ENCODE data around the gene NOL3.

DNA sequence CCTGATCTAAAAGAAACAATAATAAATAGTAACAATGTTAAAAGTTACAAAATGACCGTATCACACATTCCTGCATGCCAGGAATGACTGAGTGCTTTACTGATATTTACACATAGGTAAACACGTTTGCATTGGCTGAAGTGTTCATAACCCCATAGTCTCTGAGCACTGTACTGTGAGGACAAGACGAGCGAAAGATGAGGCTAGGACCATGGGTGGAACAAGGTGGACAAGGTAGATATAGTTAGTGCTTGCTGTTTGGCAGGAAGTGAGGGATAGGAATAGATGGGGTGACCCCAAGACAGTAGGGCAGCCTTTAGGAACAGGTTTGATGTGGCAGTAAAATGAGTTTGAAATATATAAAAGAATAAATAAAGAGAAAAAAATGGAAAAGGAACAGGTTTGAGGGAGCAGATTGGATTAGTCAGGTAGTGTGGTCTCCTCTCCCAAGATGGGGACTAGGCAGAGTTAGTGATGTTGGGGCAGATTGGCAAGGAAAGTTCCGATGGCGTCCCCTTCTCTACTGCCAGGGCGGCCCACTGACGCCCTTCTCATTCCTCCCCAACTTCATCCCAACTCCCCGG lies 21.2 kb downstream of the NOL3 start:
- TF ChIP-seq, protein P1, sequence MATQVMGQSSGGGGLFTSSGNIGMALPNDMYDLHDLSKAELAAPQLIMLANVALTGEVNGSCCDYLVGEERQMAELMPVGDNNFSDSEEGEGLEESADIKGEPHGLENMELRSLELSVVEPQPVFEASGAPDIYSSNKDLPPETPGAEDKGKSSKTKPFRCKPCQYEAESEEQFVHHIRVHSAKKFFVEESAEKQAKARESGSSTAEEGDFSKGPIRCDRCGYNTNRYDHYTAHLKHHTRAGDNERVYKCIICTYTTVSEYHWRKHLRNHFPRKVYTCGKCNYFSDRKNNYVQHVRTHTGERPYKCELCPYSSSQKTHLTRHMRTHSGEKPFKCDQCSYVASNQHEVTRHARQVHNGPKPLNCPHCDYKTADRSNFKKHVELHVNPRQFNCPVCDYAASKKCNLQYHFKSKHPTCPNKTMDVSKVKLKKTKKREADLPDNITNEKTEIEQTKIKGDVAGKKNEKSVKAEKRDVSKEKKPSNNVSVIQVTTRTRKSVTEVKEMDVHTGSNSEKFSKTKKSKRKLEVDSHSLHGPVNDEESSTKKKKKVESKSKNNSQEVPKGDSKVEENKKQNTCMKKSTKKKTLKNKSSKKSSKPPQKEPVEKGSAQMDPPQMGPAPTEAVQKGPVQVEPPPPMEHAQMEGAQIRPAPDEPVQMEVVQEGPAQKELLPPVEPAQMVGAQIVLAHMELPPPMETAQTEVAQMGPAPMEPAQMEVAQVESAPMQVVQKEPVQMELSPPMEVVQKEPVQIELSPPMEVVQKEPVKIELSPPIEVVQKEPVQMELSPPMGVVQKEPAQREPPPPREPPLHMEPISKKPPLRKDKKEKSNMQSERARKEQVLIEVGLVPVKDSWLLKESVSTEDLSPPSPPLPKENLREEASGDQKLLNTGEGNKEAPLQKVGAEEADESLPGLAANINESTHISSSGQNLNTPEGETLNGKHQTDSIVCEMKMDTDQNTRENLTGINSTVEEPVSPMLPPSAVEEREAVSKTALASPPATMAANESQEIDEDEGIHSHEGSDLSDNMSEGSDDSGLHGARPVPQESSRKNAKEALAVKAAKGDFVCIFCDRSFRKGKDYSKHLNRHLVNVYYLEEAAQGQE (IDR thresholded peaks at IDR 0.05; ENCODE audit: low read depth) = no peak
- TF ChIP-seq TAF1 (IDR thresholded peaks at IDR 0.05; ENCODE audit: low read depth) (no peak), ZBTB7A (IDR thresholded peaks at IDR 0.05; ENCODE audit: low read depth) (no peak), NFIC (IDR thresholded peaks at IDR 0.05) (no peak), EP300 (IDR thresholded peaks at IDR 0.05; ENCODE audit: borderline replicate concordance) (no peak), YY1 (IDR thresholded peaks at IDR 0.05; ENCODE audit: low read depth) (no peak), FOXM1 (IDR thresholded peaks at IDR 0.05; ENCODE audit: borderline replicate concordance, low read depth) (no peak), TCF12 (IDR thresholded peaks at IDR 0.05; ENCODE audit: low read depth) (no peak), TEAD4 (IDR thresholded peaks at IDR 0.05) (no peak), EGR1 (IDR thresholded peaks at IDR 0.05) (no peak), RAD21 (IDR thresholded peaks at IDR 0.05; ENCODE audit: low read depth) (no peak), CEBPB (IDR thresholded peaks at IDR 0.05) (no peak), CREB1 (IDR thresholded peaks at IDR 0.05; ENCODE audit: low read depth) (no peak)
- TF ChIP-seq, protein P2, sequence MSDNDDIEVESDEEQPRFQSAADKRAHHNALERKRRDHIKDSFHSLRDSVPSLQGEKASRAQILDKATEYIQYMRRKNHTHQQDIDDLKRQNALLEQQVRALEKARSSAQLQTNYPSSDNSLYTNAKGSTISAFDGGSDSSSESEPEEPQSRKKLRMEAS (IDR thresholded peaks at IDR 0.05) = no peak
